Fibroblast of skin of back (primary cell): Measurements from ENCODE around the gene MAP4K4.

Experiments used
- DNase-seq: peaks from one replicate; pipeline ENCODE4 v3.0.0-alpha.2; 2013

Gene MAP4K4

GRCh38 chr2:101844055-101844635 lies 146.6 kb downstream of the MAP4K4 start:
- peak; percentile 95 for DNase-seq

GRCh38 chr2:101846973-101847372 lies 149.5 kb downstream of the MAP4K4 start:
- DNase-seq = no peak

- DNase-seq = no peak
Measured at GRCh38 chr2:101847661-101848339, 150.3 kb downstream of the MAP4K4 start.

GRCh38 chr2:101848769-101849410 lies 151.4 kb downstream of the MAP4K4 start:
- no peak for DNase-seq

DNA sequence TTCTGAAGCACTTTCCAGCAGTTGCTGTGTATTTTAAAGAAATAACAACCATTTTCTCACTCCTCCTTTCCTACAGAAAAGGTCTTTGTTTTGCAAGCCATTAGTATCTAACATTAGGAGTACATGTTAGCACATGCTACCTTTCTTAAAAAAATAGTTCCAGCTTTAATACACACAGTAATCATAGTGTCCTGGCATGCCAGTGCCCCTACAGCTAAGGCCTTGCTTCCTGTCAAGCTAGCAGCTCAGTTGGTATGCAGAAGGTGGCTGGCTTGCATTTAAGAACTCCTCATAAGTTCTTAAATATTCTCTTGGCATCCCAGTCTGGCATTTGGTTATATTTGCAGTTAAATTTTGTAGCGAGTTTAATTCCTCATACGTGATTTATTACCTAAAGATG lies 152.9 kb downstream of the MAP4K4 start:
- no peak for DNase-seq

DNA sequence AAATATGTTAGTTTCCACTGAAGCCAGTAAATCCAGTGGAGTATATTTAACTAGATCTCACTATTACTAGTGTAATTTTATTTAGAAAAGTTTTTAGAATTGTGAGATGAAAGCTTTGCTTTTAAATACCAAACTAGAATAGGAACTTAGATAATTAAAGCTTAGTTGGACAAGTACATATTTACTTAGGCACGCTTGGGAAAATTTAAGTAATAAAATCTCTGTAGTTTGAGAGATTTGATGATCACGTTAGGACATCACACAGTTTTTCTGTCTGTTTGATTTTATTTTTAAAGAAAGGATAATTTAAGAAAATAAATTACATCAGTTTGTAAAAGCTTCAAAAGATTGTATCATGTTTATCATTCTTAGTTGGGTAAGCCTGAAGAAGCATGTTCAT lies 153.5 kb downstream of the MAP4K4 start:
- no peak for DNase-seq

DNA sequence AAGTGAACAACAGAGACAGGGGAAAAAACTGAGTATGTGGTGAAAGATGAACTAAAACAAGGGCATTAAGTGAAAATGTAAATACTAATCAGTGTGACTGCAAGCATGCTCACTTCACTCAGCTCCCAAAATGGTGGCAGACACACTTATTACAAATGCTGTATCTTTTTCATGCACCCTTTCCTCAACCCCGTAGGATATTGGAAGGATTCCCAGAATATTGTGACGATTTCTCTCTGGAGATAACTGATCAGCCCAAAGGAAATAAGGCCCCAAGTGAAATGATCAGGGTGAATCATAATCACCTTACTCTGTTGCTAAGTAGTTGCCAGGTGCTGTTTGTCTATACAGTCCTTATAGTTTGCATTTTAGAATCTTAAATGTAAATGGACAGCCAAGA lies 155.3 kb downstream of the MAP4K4 start:
- no peak for DNase-seq

GRCh38 chr2:101854877-101855276 lies 157.4 kb downstream of the MAP4K4 start:
- DNase-seq = no peak

DNA sequence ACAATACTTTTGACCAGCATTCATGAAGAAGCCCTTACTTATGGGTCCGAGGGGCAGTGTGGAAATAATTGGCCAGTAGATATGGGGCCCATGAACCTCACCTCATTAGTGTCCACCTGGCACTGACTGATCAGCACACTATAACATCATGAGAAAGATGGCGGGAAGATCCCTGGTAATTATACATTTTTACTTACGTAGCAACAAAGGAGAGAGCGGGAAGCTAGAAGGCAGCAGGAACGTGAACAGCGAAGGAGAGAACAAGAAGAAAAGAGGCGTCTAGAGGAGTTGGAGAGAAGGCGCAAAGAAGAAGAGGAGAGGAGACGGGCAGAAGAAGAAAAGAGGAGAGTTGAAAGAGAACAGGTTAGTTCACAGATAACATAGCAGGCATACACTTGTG lies 158.3 kb downstream of the MAP4K4 start:
- no peak for DNase-seq

DNA sequence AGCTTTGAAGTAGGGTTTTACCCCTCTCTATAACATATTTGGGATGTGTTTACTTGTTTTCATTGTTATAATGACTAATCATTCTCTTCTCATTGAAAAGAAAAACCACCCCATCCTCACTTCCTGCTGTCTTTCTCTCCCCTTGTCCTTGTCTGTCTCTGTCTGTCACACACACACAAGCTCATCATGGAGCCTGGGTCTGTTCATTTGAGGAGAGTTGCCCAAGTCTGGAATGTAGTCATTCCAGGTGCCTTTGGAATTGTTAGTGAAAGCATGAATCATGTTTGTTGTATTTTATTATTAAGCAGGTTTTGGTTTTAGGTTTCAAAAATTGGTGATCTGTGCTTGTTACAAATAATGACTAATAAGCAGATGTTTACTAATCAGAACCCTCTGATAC lies 160.7 kb downstream of the MAP4K4 start:
- DNase-seq = no peak

DNA sequence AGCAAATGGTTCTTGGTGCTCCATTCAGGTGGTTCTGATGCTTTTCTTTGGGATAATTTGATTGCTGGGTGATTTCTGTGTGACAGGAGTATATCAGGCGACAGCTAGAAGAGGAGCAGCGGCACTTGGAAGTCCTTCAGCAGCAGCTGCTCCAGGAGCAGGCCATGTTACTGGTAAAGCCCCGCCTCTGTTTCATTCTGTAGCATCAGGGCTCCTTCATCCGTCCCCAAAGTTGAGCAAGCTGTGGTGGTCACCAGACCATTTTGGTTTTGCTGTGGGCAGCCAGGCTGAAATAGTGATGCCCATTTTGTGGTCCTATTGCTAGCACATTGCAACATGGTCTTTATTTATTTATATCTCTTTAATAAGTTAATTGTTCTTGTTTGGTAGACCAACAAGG lies 161.4 kb downstream of the MAP4K4 start:
- DNase-seq = no peak

DNA sequence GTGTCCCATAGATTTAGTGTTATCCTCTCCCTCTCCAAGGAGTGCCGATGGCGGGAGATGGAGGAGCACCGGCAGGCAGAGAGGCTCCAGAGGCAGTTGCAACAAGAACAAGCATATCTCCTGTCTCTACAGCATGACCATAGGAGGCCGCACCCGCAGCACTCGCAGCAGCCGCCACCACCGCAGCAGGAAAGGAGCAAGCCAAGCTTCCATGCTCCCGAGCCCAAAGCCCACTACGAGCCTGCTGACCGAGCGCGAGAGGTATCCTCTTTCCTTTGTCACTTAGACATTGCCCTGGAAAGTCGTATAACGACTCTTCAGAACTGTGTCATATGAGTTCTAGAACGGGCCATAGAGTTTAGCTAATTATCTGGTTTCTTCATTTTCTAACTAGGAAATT lies 162.1 kb downstream of the MAP4K4 start:
- DNase-seq = no peak

GRCh38 chr2:101860157-101860556 lies 162.7 kb downstream of the MAP4K4 start:
- DNase-seq = no peak

DNA sequence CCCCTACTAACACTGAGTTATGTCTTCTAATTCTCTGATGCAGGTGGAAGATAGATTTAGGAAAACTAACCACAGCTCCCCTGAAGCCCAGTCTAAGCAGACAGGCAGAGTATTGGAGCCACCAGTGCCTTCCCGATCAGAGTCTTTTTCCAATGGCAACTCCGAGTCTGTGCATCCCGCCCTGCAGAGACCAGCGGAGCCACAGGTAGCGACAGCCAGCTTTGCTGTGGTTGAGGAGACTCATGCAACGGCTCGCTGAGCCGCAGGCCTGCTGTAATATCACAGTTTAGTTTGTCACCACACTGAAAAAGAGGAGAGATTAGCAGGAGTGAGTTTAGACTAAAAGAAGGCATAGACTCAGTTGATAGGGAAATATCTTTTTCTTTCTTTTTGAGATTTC lies 163.3 kb downstream of the MAP4K4 start:
- DNase-seq = no peak

DNA sequence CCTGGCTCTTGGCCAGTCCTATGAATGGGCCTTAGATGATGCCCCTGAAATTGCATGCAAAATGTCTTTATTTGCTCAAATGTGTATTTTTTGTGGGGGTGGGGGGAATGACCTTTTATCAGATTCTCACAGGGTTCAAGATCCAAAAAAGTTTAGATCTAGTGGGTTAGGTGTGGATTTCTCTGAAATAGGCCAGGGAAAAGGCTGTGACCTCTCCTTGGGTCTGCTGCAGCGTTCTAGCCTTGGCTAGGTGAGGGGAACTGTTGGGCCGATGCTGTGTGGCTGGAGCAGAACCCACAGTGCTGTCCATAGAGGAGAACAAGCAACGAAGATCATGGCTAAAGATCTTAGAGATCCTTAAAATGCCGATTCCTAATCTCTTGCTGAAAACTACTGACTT lies 163.9 kb downstream of the MAP4K4 start:
- no peak for DNase-seq

GRCh38 chr2:101863534-101863933 lies 166.0 kb downstream of the MAP4K4 start:
- no peak for DNase-seq

- DNase-seq = no peak
Measured at GRCh38 chr2:101864426-101864825, 166.9 kb downstream of the MAP4K4 start.

GRCh38 chr2:101868525-101868924 lies 171.0 kb downstream of the MAP4K4 start:
- no peak for DNase-seq

- no peak for DNase-seq
Measured at GRCh38 chr2:101869527-101869926, 172.0 kb downstream of the MAP4K4 start.

DNA sequence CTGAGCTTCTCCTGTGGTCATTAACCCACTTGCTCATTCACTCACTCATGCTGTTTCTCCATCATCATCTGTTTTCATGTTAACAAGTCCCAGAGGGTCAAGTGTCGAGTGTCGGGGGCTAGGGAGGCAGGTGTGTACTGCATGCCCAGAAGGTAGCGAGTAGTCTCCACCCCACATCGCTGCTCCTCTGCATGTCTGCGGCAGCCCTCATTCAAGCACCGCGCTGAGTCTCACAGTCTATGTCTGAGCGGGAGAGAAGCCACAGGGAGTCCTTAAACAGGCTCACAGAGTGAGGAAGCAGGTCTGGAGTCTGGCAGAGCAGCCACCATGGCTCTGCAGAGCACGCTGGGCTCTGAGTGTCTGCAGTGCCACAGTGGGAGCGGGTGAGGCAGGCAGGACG lies 172.9 kb downstream of the MAP4K4 start:
- no peak for DNase-seq

GRCh38 chr2:101871480-101871879 lies 174.0 kb downstream of the MAP4K4 start:
- no peak for DNase-seq

DNA sequence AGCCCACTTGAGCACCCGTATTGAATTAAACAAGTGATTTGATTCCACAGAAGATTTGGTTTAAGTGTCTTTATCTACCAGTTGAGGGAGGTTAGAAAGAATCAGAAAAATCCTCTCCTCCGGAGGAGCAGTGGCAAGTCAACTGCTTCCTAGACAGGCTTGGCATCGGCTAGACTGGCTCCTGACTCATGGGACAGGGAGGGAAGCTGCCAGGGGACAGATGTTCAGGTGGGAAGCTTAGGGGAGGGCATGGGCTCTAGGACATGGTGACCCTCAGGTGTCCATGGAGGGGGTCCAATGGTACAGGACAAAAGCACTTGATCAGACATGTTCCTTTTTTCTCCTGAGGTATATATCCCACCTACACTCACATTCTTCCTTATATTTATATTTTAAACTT lies 175.0 kb downstream of the MAP4K4 start:
- no peak for DNase-seq

GRCh38 chr2:101873543-101873942 lies 176.0 kb downstream of the MAP4K4 start:
- DNase-seq = no peak

DNA sequence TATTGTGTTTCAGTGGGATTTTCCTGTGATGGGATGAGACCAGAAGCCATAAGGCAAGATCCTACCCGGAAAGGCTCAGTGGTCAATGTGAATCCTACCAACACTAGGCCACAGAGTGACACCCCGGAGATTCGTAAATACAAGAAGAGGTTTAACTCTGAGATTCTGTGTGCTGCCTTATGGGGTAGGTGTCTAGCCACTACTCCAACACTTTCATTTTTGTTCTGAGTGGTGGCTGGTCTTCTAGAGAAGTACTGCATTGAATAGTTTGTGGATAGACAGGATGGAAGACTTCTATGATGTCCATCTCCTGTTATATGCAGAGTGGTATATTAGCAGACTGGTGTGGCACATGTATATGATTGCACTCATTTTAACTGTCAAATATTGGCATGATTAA lies 176.6 kb downstream of the MAP4K4 start:
- no peak for DNase-seq
